Ovary (tissue), 9 donors: ENCODE data around the gene NMD3. TPM values are rescaled to one million over a fixed set of nuclear protein-coding genes. Genes with fewer than 3 reads are reported as not detected.

Experiments used
- DNase-seq, 5 donors: peaks; one replicate each; pipeline ENCODE4 v3.0.0-alpha.2; 2019 to 2020
- H3K27ac ChIP-seq, 2 donors: fragments of 200-600 bp; one replicate each; pipeline versions ENCODE4 v1.5.1 to v1.8.0; 2019 to 2022
- H3K27me3 ChIP-seq: fragments of 200-600 bp; one replicate; pipeline ENCODE4 v1.8.0; 2022
- H3K36me3 ChIP-seq: fragments of 200-600 bp; sonication (generic); one replicate; pipeline ENCODE4 v1.5.1; 2019
- H3K4me1 ChIP-seq: one replicate; pipeline ENCODE4 v1.8.1; 2013; ENCODE audit warnings: mild to moderate bottlenecking, moderate library complexity; ENCODE audit not compliant: insufficient read depth
- H3K4me3 ChIP-seq: fragments of 200-600 bp; sonication (generic); one replicate; pipeline ENCODE4 v1.5.1; 2017
- H3K9me3 ChIP-seq, 2 donors: fragments of 200-600 bp in 1 of 2; sonication (generic) in 1 of 2; one replicate each; pipeline versions ENCODE4 v1.5.1 to v1.8.1; 2013 to 2019; ENCODE audit warnings: mild to moderate bottlenecking in 1 of 2, moderate library complexity in 1 of 2
- EP300 ChIP-seq: sonication (generic); formaldehyde crosslinking; IDR thresholded peaks from one replicate; pipeline ENCODE4 v1.6.1; 2017; ENCODE audit warnings: antibody characterized with exemption
- POLR2A ChIP-seq: fragments of 450-650 bp; IDR thresholded peaks from one replicate; pipeline ENCODE4 v1.6.1; 2017; ENCODE audit warnings: antibody characterized with exemption, mild to moderate bottlenecking, moderate library complexity
- WGBS, 3 donors: extraction: QIAGEN DNeasy Blood & Tissue Kit in 1 of 3; methylation state at CpG; one replicate each; pipeline versions ENCODE4 v1.1.5 to v1.1.7; 2013 to 2017; 5-methylcytosine and 5-hydroxymethylcytosine counted together
- intact Hi-C, 4 donors: fragments of 100-400 bp; cut with DNase I; formaldehyde crosslinking; loops; one replicate each; pipeline versions ENCODE4 v1.11.0 to v1.15.1; 2022 to 2023
- polyA plus RNA-seq, 2 donors: library from polyadenylated mRNA; stranded (reverse); fragments of 200-250 nt in 1 of 2; fragments of 350-450 nt in 1 of 2; fragmentation: Illumina TruSeq in 1 of 2; extraction: RNeasy Lipid Tissue Mini Kit (QIAGEN cat#74804) in 1 of 2; gene quantifications; one replicate each; pipeline ENCODE4 v1.2.3, GENCODE V29; 2013 to 2014
- total RNA-seq, 7 donors: library from RNA; depleted of rRNA in 2 of 7; stranded (reverse); fragments of >200 nt in 2 of 7; fragmentation: NEBNext Ultra II Directional in 3 of 7; extraction: Animal tissue kit (Norgen Biotek cat#: 25700) in 3 of 7; gene quantifications; one replicate each; pipeline versions ENCODE4 v1.1.0 to v1.2.4, GENCODE V29; 2016 to 2023
- TF ChIP-seq, protein P1 (sequence below), 3 donors: fragments of 450-650 bp in 2 of 3; fragments of 200-600 bp in 1 of 3; IDR thresholded peaks; one replicate each; pipeline versions ENCODE4 v1.5.1 to v1.8.0; 2016 to 2022; ENCODE audit warnings: antibody characterized with exemption in 3 of 3, mild to moderate bottlenecking in 1 of 3
- donor health status: DM: no; HTN: no; CAD: no; lungs with moderate emphysema.
- donor health status: DM: no; HTN: no; CAD: no.
- donor health status: Bipolar disorder and iron deficiency.
- donor health status: DM: yes; HTN: yes; CAD: no.
- donor health status: DM: no; HTN: no; CAD: no.
- donor health status: DM: yes; HTN: yes; CAD: no.

Gene NMD3
- total and polyA plus RNA-seq, 9 donors: 25.9 to 61.7 (median 46.4) TPM

DNA sequence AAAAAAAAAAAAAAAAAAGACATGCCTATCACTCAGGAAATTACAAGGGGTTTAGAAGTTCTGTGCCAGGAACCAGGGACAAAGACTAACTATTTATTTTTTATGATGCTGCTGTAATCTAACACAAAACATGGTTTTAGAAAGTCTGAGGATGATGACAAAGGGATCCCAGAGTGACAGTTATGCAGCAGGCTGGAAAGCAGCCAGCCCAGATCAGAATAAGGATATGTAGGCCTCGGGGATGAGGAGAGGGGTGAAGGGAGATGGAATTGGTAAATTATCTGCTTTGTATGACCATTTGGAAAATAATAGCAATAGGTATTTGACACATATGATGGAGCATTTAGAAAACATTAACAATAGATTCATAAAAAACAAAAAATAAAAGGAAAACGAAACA is 34.1 kb upstream of the NMD3 start:
- TF ChIP-seq POLR2A: no peak
- TF ChIP-seq, protein P1, sequence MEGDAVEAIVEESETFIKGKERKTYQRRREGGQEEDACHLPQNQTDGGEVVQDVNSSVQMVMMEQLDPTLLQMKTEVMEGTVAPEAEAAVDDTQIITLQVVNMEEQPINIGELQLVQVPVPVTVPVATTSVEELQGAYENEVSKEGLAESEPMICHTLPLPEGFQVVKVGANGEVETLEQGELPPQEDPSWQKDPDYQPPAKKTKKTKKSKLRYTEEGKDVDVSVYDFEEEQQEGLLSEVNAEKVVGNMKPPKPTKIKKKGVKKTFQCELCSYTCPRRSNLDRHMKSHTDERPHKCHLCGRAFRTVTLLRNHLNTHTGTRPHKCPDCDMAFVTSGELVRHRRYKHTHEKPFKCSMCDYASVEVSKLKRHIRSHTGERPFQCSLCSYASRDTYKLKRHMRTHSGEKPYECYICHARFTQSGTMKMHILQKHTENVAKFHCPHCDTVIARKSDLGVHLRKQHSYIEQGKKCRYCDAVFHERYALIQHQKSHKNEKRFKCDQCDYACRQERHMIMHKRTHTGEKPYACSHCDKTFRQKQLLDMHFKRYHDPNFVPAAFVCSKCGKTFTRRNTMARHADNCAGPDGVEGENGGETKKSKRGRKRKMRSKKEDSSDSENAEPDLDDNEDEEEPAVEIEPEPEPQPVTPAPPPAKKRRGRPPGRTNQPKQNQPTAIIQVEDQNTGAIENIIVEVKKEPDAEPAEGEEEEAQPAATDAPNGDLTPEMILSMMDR (IDR thresholded peaks at IDR 0.05): no peak
- DNase-seq: no peak
- Histone ChIP-seq H3K4me3 (no peak overlapping the region), H3K9me3 (no peaks in the 10 kb centered on the region), H3K36me3 (no peaks in the 10 kb centered on the region), H3K27ac (no peak overlapping the region), H3K4me1 (no peaks in the 10 kb centered on the region), H3K27me3 (no peaks in the 10 kb centered on the region)
- 32 to 60% (median 46%) methylated on average over 2 of the region's 2 CpGs for WGBS, 3 donors
- intact Hi-C loops: no loop called here

DNA sequence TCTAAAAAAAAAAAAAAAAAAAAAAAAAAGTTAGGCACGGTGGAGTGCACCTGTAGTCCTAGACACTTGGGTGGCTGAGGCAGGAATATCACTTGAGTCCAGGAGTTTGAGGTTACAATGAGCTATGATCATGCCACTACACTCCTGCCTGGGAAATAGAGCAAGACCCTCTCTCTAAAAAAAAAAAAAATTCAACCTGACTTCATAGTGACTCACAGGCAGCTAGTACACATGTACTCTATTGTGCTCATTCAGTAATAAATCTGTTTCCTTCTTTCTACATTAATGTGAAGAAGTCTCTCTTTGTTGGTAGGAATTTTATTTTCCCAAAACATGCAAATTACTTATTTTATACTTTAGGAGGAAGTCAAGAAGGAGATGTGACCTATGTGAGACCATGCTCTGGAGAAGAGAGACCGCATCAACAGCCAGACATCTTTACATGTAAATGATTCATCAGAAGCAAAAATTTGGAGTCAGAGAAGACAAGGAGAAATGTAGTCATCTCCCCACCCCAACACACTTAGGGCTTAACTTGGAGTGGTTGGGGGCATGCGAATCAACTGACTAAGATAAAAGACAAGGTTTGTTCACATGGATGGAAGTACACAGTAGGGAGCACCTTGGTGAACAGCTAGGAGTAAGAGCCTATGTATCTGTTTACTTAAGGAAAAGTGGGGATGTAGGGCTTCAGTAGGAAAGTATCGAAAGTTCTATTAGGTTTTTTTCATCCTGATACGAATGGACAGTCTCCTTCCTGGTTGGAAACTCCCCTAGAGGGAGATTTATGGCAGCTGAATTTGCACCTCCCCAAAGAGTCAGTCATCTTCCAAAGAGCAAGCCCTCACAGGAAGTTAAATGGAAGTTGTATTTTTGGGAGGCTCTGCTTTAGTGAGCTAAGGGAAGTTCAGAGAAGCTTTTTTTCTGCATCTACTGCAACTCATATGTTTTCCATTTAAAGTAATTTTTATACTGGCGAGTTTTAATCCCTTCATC is 23.0 kb upstream of the NMD3 start:
- Histone ChIP-seq H3K27me3 (no peaks in the 10 kb centered on the region), H3K36me3 (no peaks in the 10 kb centered on the region), H3K9me3 (no peaks in the 10 kb centered on the region), H3K4me1 (no peaks in the 10 kb centered on the region), H3K4me3 (no peak overlapping the region), H3K27ac (no peak overlapping the region)
- WGBS, 3 donors: 83 to 88% (median 84%) methylated on average over 6 of the region's 6 CpGs
- intact Hi-C loops: no loop called here
- TF ChIP-seq EP300: no peak
- no peak for TF ChIP-seq POLR2A
- no peak for DNase-seq

DNA sequence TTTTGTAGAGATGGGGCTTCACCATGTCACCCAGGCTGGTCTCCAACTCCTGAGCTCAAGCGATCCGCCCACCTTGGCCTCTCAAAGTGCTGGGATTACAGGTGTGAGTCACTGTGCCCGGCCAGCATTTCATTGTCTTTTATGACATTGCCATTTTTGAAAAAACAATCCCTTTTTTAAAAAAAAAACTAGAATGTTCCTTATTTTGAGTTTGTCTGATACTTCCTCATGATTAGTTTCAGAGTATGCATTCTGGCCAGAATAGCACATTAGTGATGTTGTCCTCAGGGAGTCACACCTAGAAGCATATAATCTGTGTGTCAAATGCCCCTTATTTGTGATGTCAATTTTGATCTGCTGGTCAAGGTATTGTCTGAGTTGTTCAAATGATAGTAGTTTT is 21.2 kb upstream of the NMD3 start:
- no peaks in the 10 kb centered on the region for H3K36me3 ChIP-seq
- no peaks in the 10 kb centered on the region for H3K27me3 ChIP-seq
- H3K4me1 ChIP-seq: no peaks in the 10 kb centered on the region
- intact Hi-C loops: no loop called here
- H3K9me3 ChIP-seq: no peaks in the 10 kb centered on the region
- TF ChIP-seq POLR2A (no peak), EP300 (no peak)
- TF ChIP-seq, protein P1 (IDR thresholded peaks at IDR 0.05): no peak
- no peak overlapping the region for H3K4me3 ChIP-seq
- H3K27ac ChIP-seq: no peak overlapping the region
- no peak for DNase-seq
- 88 to 96% (median 92%) methylated on average over 3 of the region's 3 CpGs for WGBS, 3 donors

DNA sequence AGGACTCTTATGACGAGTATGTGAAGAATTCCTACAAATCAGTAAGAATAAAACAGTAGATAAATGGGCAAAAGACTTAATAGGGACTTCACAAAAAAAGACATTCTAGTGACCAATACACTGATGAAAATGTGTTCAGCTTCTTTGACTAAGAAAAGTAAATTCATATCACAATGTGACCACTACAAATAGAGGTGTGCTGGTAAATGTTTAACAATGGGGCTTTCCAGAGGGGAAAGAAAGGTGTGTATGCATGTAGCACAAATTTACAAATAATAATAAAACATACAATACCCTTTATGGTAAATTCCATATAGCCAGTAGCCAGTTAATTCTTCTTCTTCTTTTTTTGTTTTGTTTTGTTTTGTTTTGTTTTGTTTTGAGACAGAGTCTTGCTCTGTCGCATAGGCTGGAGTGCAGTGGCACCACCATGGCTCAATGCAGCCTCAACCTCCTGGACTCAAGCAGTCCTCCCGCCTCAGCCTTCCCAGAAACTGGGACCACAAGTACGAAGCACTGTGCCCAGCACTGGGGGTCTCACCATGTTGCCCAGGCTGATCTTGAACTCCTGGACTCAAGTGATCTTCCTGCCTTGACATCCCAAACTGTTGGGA is 17.5 kb upstream of the NMD3 start:
- intact Hi-C loops: no loop called here
- Histone ChIP-seq H3K36me3 (no peaks in the 10 kb centered on the region), H3K27me3 (no peaks in the 10 kb centered on the region), H3K9me3 (no peaks in the 10 kb centered on the region), H3K27ac (no peak overlapping the region), H3K4me3 (no peak overlapping the region), H3K4me1 (no peaks in the 10 kb centered on the region)
- DNase-seq: no peak
- WGBS, 3 donors: 87 to 96% (median 91%) methylated on average over 4 of the region's 4 CpGs
- TF ChIP-seq EP300 (no peak), POLR2A (no peak)
- TF ChIP-seq, protein P1 (IDR thresholded peaks at IDR 0.05): no peak

DNA sequence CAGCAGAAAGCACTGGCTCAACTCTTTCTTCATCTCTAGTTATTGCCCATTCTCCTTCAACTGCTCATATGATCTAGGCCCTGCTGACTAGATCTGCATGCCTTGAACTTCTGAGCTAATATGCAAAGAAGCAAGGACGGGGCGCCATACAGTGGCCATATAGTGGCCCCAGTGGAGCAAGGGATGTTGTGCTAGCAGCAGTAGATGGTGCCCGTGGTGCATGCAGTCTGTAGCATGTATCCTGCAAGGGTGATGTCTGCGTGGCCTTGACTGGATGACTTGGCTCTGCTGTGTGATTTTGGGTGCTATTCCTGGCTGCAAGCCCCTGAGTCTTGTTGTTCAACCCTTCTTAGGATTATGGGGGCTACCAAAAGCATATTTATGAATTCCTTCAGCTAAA is 12.2 kb upstream of the NMD3 start:
- WGBS, 3 donors: 90 to 91% (median 90%) methylated on average over 4 of the region's 4 CpGs

More for the DNA sequence above, 12.2 kb upstream of the NMD3 start:
- no peak overlapping the region for H3K4me3 ChIP-seq
- no peaks in the 10 kb centered on the region for H3K9me3 ChIP-seq
- no peaks in the 10 kb centered on the region for H3K27me3 ChIP-seq
- H3K4me1 ChIP-seq: no peaks in the 10 kb centered on the region
- intact Hi-C loops: no loop called here
- no peaks in the 10 kb centered on the region for H3K36me3 ChIP-seq
- no peak overlapping the region for H3K27ac ChIP-seq
- TF ChIP-seq POLR2A: no peak
- TF ChIP-seq EP300: no peak
- TF ChIP-seq, protein P1 (IDR thresholded peaks at IDR 0.05): no peak
- DNase-seq: no peak
